Measurements from ENCODE around the gene PDZRN4.

DNA sequence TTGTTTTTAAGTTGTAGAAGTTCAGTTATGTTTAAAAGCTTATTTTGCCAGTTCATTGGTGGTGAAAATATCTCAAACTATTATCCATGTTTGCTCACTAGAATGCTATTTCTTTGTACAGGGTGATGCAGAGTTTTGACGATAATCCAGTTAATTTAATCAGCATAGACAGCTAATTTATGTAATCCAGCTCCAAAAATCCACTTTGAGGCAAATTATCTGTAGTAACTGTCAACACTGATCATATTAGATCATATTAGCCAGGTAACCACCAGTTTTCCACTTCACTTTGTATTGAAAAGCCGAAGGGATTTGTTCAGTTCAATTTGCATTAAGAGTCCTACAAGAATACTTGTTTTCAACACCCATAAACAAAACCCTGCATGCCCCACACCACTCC is 378.6 kb downstream of the PDZRN4 start:
- no peak for TF ChIP-seq CTCF (IDR thresholded peaks at IDR 0.05; ENCODE audit: poor library complexity, severe bottlenecking)
- TF ChIP-seq TAF1 (IDR thresholded peaks at IDR 0.05; ENCODE audit: low read depth): no peak
- TF ChIP-seq REST (IDR thresholded peaks at IDR 0.05; ENCODE audit: borderline replicate concordance): no peak
- TF ChIP-seq EP300 (conservative IDR thresholded peaks at IDR 0.05; ENCODE audit: poor library complexity, severe bottlenecking): no peak
